Neuron (in vitro differentiated cells): ENCODE data around the gene WSB2.
A peak's percentile ranks its signal among the peaks of the same experiment; 100 is the strongest.

Experiments used
- H2AFZ ChIP-seq: one replicate; pipeline ENCODE4 v1.6.1; 2013; ENCODE audit warnings: low read depth, mild to moderate bottlenecking, inconsistent platforms, low read length, moderate library complexity
- H3K27me3 ChIP-seq: one replicate; pipeline ENCODE4 v1.6.1; 2013; ENCODE audit warnings: low read length; ENCODE audit not compliant: insufficient read depth
- H3K36me3 ChIP-seq: one replicate; pipeline ENCODE4 v1.6.1; 2013; ENCODE audit warnings: low read length; ENCODE audit not compliant: insufficient read depth
- H3K4me1 ChIP-seq: one replicate; pipeline ENCODE4 v1.6.1; 2013; ENCODE audit warnings: low read length; ENCODE audit not compliant: insufficient read depth
- H3K4me3 ChIP-seq: 2 replicates; pipeline ENCODE4 v1.5.1; 2013; ENCODE audit warnings: mild to moderate bottlenecking, low read length, moderate library complexity
- H3K9me3 ChIP-seq: one replicate; pipeline ENCODE4 v1.6.1; 2013; ENCODE audit warnings: low read length

Gene WSB2

DNA sequence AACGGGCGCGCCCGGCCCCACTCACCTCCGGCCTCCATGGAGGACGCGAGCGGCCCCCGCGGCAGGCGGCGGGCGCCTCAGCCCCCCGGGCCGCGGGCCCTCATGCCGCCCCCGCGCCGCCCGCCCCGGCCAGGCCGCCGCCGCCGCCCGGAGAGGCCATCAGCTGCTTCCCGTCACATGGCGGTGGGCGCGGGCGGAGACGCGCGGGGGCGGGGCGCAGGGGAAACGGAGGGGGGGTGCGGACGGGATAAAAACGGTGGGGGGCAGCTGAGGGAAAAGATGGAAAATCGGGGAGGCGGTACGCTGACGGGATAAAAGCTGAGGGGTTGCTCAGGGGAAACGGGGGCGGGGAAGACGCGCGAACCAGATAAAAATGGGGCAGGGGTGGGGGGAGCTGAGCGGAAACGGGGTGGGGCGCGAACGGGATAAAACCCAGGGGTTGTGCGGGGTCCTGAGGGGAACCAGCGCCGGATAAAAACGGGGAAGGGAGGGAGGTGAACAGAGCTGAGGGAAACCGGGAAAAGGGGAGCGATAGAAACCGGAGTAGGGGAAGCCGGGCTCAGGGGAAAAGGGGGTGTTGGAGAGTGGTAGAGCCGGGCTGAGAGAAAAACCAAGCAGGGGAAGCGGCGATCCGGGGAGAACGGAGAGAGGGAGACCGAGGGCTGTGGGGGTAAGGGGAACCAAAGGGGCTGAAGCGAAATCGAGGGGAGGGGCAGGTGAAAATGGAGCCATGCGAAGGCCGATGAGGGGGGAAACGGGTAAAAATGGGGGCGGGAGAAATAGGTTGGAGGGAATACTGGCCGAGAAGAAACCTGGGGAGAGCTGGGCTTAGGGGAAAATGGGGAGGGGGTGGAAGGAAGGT is at the start of gene WSB2:
Gene WSB2 (minus strand): TSS at position 169 of the 862 bp plus-strand sequence. CDS start 131 bp downstream, at position 38.
- Histone ChIP-seq H3K4me1 (peaks cover 13% of the 10 kb centered on the region), H3K9me3 (no peaks in the 10 kb centered on the region), H3K4me3 (peak within 1 kb of the TSS; percentile 99), H3K36me3 (peaks cover 5% of the 10 kb centered on the region), H3K27me3 (no peaks in the 10 kb centered on the region), H2AFZ (peak within 1 kb of the TSS; percentile 58)

DNA sequence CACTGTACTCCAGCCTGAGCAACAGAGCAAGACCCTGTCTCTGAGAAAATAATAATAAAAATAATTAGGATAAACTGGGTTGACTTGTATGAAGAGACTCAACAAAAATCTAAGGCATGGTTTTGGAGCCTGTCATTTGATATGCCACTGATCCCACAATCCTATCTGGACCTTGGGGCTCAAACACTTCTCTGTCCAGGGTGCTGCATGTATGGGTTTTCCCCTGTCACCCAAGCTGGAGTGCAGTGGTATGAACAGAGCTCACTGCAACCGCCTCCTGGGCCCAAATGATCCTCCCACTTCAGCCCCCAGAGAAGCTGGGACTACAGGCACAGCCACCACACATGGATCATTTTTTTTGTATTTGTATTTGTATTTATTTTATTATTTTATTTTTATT is 48.1 kb upstream of the WSB2 start:
- no peak overlapping the region for H3K4me3 ChIP-seq
- no peaks in the 10 kb centered on the region for H3K36me3 ChIP-seq
- no peaks in the 10 kb centered on the region for H3K27me3 ChIP-seq
- no peak overlapping the region for H2AFZ ChIP-seq
- H3K4me1 ChIP-seq, result no peaks in the 10 kb centered on the region
- H3K9me3 ChIP-seq, result no peaks in the 10 kb centered on the region

- Histone ChIP-seq H3K36me3 (no peaks in the 10 kb centered on the region), H3K27me3 (no peaks in the 10 kb centered on the region), H3K9me3 (no peaks in the 10 kb centered on the region), H2AFZ (no peak overlapping the region), H3K4me3 (no peak overlapping the region), H3K4me1 (peaks cover 2% of the 10 kb centered on the region)
Measured at GRCh38 chr12:118107694-118108093, 46.7 kb upstream of the WSB2 start.

- Histone ChIP-seq H3K9me3 (no peaks in the 10 kb centered on the region), H3K36me3 (no peaks in the 10 kb centered on the region), H3K27me3 (no peaks in the 10 kb centered on the region), H2AFZ (no peak overlapping the region), H3K4me3 (no peak overlapping the region), H3K4me1 (peaks cover 4% of the 10 kb centered on the region)
Measured at GRCh38 chr12:118107011-118107410, 46.0 kb upstream of the WSB2 start.

DNA sequence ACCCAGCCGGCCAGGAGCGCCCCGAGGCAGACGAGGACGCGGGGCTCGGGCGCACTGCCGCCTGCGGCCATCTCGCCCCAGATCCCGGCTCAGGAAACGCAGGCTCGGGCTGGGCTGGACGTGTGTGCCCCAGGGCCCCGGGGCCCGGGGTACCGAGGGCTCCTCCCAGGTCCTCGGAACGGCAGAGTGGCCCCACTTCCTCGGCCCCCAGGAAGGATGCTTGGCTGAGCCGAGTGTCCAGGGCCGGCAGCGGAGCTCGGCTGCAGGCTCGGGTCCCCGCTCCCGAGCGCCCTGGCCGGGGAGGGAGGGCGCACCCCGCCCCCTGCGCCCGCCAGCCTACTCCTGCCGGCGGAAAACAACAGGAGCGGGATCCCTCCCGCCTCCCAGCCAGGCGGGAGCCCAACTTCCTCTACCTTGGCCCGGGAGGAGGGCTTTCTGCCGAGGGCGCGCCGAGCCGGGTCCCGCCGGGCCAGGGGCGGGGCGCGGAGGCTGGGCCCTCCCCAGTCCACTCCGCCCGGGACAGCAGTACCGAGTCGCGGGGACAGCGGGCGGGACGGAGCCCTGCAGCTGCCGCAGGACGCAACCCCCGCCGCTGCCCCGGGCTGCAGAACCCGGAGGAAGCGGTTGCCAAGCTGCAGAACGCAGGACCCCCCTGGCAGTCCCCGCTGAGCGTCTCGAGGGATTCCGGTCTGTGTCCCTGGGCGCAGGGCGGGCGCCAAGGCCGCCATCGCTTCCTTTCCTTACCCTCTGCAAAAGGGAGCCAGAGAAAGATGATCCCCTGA is 42.8 kb upstream of the WSB2 start, which contains the start of gene VSIG10:
Gene VSIG10 (minus strand): TSS at position 411 of the 782 bp plus-strand sequence. CDS start 340 bp downstream, at position 71.
- Histone ChIP-seq H3K4me1 (peaks cover 4% of the 10 kb centered on the region), H3K36me3 (no peaks in the 10 kb centered on the region), H2AFZ (peak within 1 kb of the TSS; percentile 97), H3K4me3 (peak within 1 kb of the TSS; percentile 73), H3K9me3 (no peaks in the 10 kb centered on the region), H3K27me3 (no peaks in the 10 kb centered on the region)

GRCh38 chr12:118103201-118103600 is 42.2 kb upstream of the WSB2 start:
- no peaks in the 10 kb centered on the region for H3K9me3 ChIP-seq
- H2AFZ ChIP-seq, result peak overlapping the region; percentile 97
- H3K36me3 ChIP-seq, result no peaks in the 10 kb centered on the region
- peaks cover 4% of the 10 kb centered on the region for H3K4me1 ChIP-seq
- peak overlapping the region; percentile 73 for H3K4me3 ChIP-seq
- H3K27me3 ChIP-seq, result no peaks in the 10 kb centered on the region

- Histone ChIP-seq H3K4me3 (peak overlapping the region; percentile 73), H3K9me3 (no peaks in the 10 kb centered on the region), H3K27me3 (no peaks in the 10 kb centered on the region), H2AFZ (no peak overlapping the region), H3K36me3 (no peaks in the 10 kb centered on the region), H3K4me1 (peaks cover 4% of the 10 kb centered on the region)
Measured at GRCh38 chr12:118102609-118103008, 41.6 kb upstream of the WSB2 start.

DNA sequence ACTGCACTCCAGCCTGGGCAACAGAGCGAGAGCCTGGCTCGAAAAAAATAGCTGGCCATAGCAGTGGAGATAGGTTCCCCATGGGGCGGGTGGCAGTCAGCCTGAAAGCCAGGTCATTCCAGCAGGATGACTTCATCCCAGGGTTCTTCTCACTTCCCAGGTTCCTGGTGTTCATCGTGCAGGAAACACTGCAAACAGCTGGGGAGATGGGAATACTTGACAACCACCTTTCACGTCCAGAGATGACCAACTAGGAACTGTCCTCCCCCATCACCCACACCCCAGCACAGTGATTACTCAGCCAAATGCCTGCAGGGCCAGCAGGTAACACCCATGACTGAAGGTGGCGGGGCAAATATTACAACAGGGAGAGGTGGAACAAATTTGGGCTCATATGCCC is 41.1 kb upstream of the WSB2 start:
- peaks cover 4% of the 10 kb centered on the region for H3K4me1 ChIP-seq
- H3K9me3 ChIP-seq, result no peaks in the 10 kb centered on the region
- no peak overlapping the region for H3K4me3 ChIP-seq
- H3K36me3 ChIP-seq, result no peaks in the 10 kb centered on the region
- H3K27me3 ChIP-seq, result no peaks in the 10 kb centered on the region
- no peak overlapping the region for H2AFZ ChIP-seq

DNA sequence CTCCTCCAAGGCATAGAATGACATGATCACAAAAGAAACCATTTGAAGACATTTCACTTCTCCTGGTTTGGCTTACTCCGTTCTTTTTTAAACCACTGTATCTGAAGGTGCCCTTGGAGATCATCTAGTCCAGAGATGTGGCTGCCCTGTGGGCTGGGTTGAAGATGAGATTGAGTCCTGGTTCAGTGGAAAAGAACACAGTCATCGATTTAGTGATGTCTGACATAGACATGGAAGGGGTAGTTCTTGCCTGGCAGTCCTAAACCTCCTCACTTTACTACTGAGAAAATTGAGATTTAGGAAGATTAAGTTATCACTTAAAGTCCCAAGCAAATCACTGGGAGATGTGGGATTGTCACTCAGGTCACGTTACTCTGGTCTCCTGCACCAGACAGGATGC is 40.1 kb upstream of the WSB2 start:
- H3K4me3 ChIP-seq, result no peak overlapping the region
- no peaks in the 10 kb centered on the region for H3K27me3 ChIP-seq
- no peak overlapping the region for H2AFZ ChIP-seq
- H3K9me3 ChIP-seq, result no peaks in the 10 kb centered on the region
- no peaks in the 10 kb centered on the region for H3K36me3 ChIP-seq
- H3K4me1 ChIP-seq, result peaks cover 4% of the 10 kb centered on the region

DNA sequence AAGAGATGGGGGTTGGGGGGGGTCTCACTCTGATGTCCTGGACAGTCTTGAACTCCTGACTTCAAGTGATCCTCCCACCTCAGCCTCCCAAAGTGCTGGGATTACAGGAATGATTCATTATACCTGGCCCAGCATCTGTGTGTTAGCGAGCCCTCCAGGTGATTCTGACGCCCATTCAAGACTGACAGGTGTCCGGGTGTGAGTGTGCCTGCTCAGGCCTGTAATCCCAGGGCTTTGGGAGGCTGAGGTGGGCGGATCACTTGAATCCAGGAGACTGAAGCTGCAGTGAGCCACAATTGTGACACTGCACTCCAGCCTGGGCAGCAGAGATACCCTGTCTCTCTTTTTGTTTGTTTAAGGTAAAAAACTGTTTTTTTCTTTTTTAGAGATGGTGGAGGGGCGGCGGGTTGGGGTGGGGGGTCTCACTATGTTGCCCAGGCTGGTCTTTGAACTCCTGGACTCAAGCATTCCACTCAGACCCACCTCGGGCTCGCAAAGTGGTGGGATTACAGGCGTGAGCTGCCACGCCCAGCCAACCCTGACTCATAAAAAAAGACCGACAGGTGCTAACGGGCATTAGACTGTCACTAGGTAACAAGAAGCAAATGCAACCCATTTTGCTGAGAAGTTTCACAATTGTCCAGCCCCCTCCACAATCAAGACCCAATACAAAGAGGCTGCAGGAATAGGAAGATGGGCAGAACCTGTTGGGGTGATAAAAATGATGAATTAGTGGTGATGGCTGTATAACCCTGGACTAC is 38.1 kb upstream of the WSB2 start:
- H2AFZ ChIP-seq, result no peak overlapping the region
- H3K36me3 ChIP-seq, result no peaks in the 10 kb centered on the region
- H3K4me3 ChIP-seq, result no peak overlapping the region
- H3K27me3 ChIP-seq, result no peaks in the 10 kb centered on the region
- no peaks in the 10 kb centered on the region for H3K9me3 ChIP-seq
- H3K4me1 ChIP-seq, result peaks cover 4% of the 10 kb centered on the region

- H3K27me3 ChIP-seq, result no peaks in the 10 kb centered on the region
- no peaks in the 10 kb centered on the region for H3K36me3 ChIP-seq
- H3K4me1 ChIP-seq, result peaks cover 4% of the 10 kb centered on the region
- H3K9me3 ChIP-seq, result no peaks in the 10 kb centered on the region
- no peak overlapping the region for H3K4me3 ChIP-seq
- no peak overlapping the region for H2AFZ ChIP-seq
Measured at GRCh38 chr12:118098401-118098800, 37.4 kb upstream of the WSB2 start.

DNA sequence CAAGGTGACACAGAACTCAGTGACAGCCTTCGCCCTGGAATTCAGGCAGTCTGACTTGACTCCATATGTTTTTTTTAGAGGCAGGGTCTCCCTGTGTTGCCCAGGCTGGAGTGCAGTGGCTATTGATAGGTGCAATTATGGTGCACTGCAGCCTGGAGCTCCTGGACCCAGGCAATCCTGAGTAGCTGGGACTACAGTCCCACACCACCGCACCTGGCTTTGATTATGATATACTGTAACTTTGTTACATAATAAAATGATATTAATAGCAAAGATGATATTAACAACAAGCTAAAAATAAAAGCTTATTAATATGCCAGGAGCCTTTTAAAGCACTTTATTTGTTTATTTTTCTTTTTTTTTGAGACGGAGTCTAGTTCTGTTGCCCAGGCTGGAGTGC is 33.1 kb upstream of the WSB2 start:
- no peaks in the 10 kb centered on the region for H3K36me3 ChIP-seq
- no peak overlapping the region for H3K4me3 ChIP-seq
- H3K27me3 ChIP-seq, result no peaks in the 10 kb centered on the region
- H3K4me1 ChIP-seq, result no peaks in the 10 kb centered on the region
- no peak overlapping the region for H2AFZ ChIP-seq
- no peaks in the 10 kb centered on the region for H3K9me3 ChIP-seq

DNA sequence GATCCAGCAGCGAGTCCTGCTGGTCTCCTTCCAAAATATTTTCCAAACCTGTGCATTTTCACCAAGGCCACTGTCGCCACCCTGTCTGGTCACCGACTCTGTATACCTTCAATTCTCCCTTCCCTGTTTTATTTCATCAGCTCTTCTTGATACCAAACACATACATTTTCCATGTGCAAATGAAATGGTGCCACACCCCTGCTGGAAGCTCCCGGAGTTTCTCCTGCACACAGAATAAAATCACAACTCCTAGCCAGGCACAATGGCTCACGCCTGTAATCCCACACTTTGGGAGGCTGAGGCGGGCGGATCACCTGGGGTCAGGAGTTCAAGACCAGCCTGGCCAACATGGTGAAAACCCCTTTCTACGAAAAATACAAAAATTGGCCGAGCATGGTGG is 28.8 kb upstream of the WSB2 start:
- no peaks in the 10 kb centered on the region for H3K4me1 ChIP-seq
- H3K4me3 ChIP-seq, result no peak overlapping the region
- H3K36me3 ChIP-seq, result no peaks in the 10 kb centered on the region
- H2AFZ ChIP-seq, result no peak overlapping the region
- H3K27me3 ChIP-seq, result no peaks in the 10 kb centered on the region
- no peaks in the 10 kb centered on the region for H3K9me3 ChIP-seq
